GM12875 (cell line): ENCODE data around the gene RANBP9.

Experiments used
- H3K4me3 ChIP-seq: one replicate; pipeline ENCODE4 v1.5.1; 2011; ENCODE audit warnings: low read depth, low read length, control low read depth
- CTCF ChIP-seq: IDR thresholded peaks from 2 replicates; pipeline ENCODE4 v1.5.1; 2011; ENCODE audit warnings: low read depth, mild to moderate bottlenecking, control low read depth, inconsistent platforms, low read length, moderate library complexity, borderline replicate concordance; ENCODE audit not compliant: insufficient read depth

Gene RANBP9

GRCh38 chr6:13700232-13700631 lies 11.4 kb downstream of the RANBP9 start:
- no peak for TF ChIP-seq CTCF

GRCh38 chr6:13698715-13699114 lies 12.9 kb downstream of the RANBP9 start:
- TF ChIP-seq CTCF, result no peak
- no peak overlapping the region for H3K4me3 ChIP-seq

More at GRCh38 chr6:13700232-13700631, 11.4 kb downstream of the RANBP9 start:
- H3K4me3 ChIP-seq, result no peak overlapping the region

- TF ChIP-seq CTCF, result no peak
These were observed 13.8 kb downstream of the RANBP9 start for GRCh38 chr6:13697857-13698256.

GRCh38 chr6:13696226-13696625 lies 15.4 kb downstream of the RANBP9 start:
- TF ChIP-seq CTCF, result no peak
- no peak overlapping the region for H3K4me3 ChIP-seq

More at GRCh38 chr6:13697857-13698256, 13.8 kb downstream of the RANBP9 start:
- H3K4me3 ChIP-seq, result no peak overlapping the region

- TF ChIP-seq CTCF, result no peak
- H3K4me3 ChIP-seq, result no peak overlapping the region
These were observed 16.4 kb downstream of the RANBP9 start for GRCh38 chr6:13695252-13695651.

GRCh38 chr6:13694562-13694961 lies 17.1 kb downstream of the RANBP9 start:
- H3K4me3 ChIP-seq, result no peak overlapping the region
- no peak for TF ChIP-seq CTCF

GRCh38 chr6:13689511-13690256 lies 22.0 kb downstream of the RANBP9 start:
- no peak overlapping the region for H3K4me3 ChIP-seq
- TF ChIP-seq CTCF, result no peak
